NCI-H2081 treated with DMSO at 0.1 percent for 48 hours (cell line): Measurements from ENCODE around the gene PRRT3.
"Not testable (repeated sequence)": the region's sequence is repeated elsewhere in the genome, so short reads cannot be mapped to it uniquely, and the experiment has no call there.

Experiments used
- DNase-seq: peaks from one replicate; lab custom pipeline; 2025; lab: John Stamatoyannopoulos, UW

The PRRT3 gene

GRCh38 chr3:9897408-9898372, 54.5 kb downstream of the PRRT3 start:
- DNase-seq: no peak

- not testable (repeated sequence) for DNase-seq
These were observed 55.3 kb downstream of the PRRT3 start for GRCh38 chr3:9896755-9897407.

- not testable (repeated sequence) for DNase-seq
These were observed 56.5 kb downstream of the PRRT3 start for GRCh38 chr3:9895715-9896114.
